Uterus (tissue), 2 donors: ENCODE results near the gene HMCN1.

ENCODE experiments used
- POLR2A ChIP-seq, 2 donors: fragments of 450-650 bp; IDR thresholded peaks; one replicate each; pipeline ENCODE4 v1.6.1; 2016; ENCODE audit warnings: antibody characterized with exemption in 2 of 2, mild to moderate bottlenecking in 1 of 2, moderate library complexity in 1 of 2
- TF ChIP-seq, protein P1 (sequence below), 4 experiments: fragments of 200-600 bp in 2 of 4; fragments of 450-650 bp in 2 of 4; sonication (generic) in 2 of 4; IDR thresholded peaks; one replicate each; pipeline ENCODE4 v1.5.1; 2016 to 2019; ENCODE audit warnings: antibody characterized with exemption in 4 of 4, mild to moderate bottlenecking in 2 of 4, moderate library complexity in 1 of 4

GRCh38 chr1:186086583-186086982 lies 352.4 kb downstream of the HMCN1 start:
- TF ChIP-seq, protein P1, sequence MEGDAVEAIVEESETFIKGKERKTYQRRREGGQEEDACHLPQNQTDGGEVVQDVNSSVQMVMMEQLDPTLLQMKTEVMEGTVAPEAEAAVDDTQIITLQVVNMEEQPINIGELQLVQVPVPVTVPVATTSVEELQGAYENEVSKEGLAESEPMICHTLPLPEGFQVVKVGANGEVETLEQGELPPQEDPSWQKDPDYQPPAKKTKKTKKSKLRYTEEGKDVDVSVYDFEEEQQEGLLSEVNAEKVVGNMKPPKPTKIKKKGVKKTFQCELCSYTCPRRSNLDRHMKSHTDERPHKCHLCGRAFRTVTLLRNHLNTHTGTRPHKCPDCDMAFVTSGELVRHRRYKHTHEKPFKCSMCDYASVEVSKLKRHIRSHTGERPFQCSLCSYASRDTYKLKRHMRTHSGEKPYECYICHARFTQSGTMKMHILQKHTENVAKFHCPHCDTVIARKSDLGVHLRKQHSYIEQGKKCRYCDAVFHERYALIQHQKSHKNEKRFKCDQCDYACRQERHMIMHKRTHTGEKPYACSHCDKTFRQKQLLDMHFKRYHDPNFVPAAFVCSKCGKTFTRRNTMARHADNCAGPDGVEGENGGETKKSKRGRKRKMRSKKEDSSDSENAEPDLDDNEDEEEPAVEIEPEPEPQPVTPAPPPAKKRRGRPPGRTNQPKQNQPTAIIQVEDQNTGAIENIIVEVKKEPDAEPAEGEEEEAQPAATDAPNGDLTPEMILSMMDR (IDR thresholded peaks at IDR 0.05), result no peak
- TF ChIP-seq POLR2A (IDR thresholded peaks at IDR 0.05), result no peak
